Esophagus mucosa (tissue), 1 donor: Measurements from ENCODE around the gene ZNF12. TPM values are rescaled to one million over a fixed set of nuclear protein-coding genes. Genes with fewer than 3 reads are reported as not detected.

Experiments
- ATAC-seq: fragments of 200-7000 bp; cut with Tn5 transposase; one replicate; pipeline ENCODE4 v1.9.1; 2020
- total RNA-seq: library from RNA; stranded (reverse); gene quantifications from one replicate; pipeline ENCODE4 v1.2.4, GENCODE V29; 2023
- donor health status: DM: yes; HTN: yes; CAD: no.

Gene ZNF12
- total RNA-seq, 1 donor from 2014 or later: 13.1 TPM

GRCh38 chr7:6646465-6646864 is 60.3 kb downstream of the ZNF12 start:
- ATAC-seq: no peak

- ATAC-seq: no peak
Measured at GRCh38 chr7:6644728-6645127, 62.0 kb downstream of the ZNF12 start.

- no peak for ATAC-seq
Measured at GRCh38 chr7:6643915-6644625, 62.7 kb downstream of the ZNF12 start.

GRCh38 chr7:6642861-6643640 is 63.7 kb downstream of the ZNF12 start:
- ATAC-seq: no peak

- ATAC-seq: no peak
Measured at GRCh38 chr7:6642239-6642839, 64.4 kb downstream of the ZNF12 start.

- ATAC-seq: no peak
Measured at GRCh38 chr7:6641305-6642035, 65.3 kb downstream of the ZNF12 start.

GRCh38 chr7:6640246-6640721 is 66.5 kb downstream of the ZNF12 start:
- peak; percentile 33 for ATAC-seq

GRCh38 chr7:6639627-6640026 is 67.1 kb downstream of the ZNF12 start:
- no peak for ATAC-seq

GRCh38 chr7:6639032-6639431 is 67.7 kb downstream of the ZNF12 start:
- no peak for ATAC-seq

Other genes with a start within 250 kb of the ZNF12 start
- 74.5 TPM for gene KDELR2, start 222.8 kb downstream of the ZNF12 start, total RNA-seq
- gene GRID2IP, start 155.5 kb downstream of the ZNF12 start, total RNA-seq: 0.12 TPM
- gene ZDHHC4, start 129.5 kb downstream of the ZNF12 start, total RNA-seq: 23.0 TPM
- gene INTS15, start 116.9 kb downstream of the ZNF12 start, total RNA-seq: 13.7 TPM
- gene ZNF853, start 91.3 kb downstream of the ZNF12 start, total RNA-seq: 0.24 TPM
- gene ZNF316, start 69.6 kb downstream of the ZNF12 start, total RNA-seq: 10.4 TPM
- gene RSPH10B2, start 47.2 kb upstream of the ZNF12 start, total RNA-seq: 0.28 TPM
- gene CCZ1B, start 119.3 kb upstream of the ZNF12 start, total RNA-seq: 52.7 TPM